ACC112 (cell line): ENCODE data around the gene TGM2.

Experiments
- H2AFZ ChIP-seq: fragments of 200-600 bp; sonication (generic); one replicate; pipeline ENCODE4 v1.6.0; 2017; ENCODE audit warnings: antibody characterized with exemption, low read length; ENCODE audit not compliant: unreplicated experiment
- H3K27ac ChIP-seq: fragments of 200-600 bp; sonication (generic); 2 replicates; pipeline ENCODE4 v1.5.1; 2014; ENCODE audit warnings: low read depth, mild to moderate bottlenecking, antibody characterized with exemption, low read length, moderate library complexity
- H3K27me3 ChIP-seq: fragments of 200-600 bp; sonication (generic); 2 replicates; pipeline ENCODE4 v1.6.1; 2014; ENCODE audit warnings: mild to moderate bottlenecking, antibody characterized with exemption, low read length, moderate library complexity, mixed read lengths; ENCODE audit not compliant: insufficient read depth
- H3K36me3 ChIP-seq: fragments of 200-600 bp; sonication (generic); 2 replicates; pipeline ENCODE4 v1.6.1; 2016; ENCODE audit warnings: mild to moderate bottlenecking, antibody characterized with exemption, low read length, moderate library complexity, mixed read lengths; ENCODE audit not compliant: insufficient read depth
- H3K4me1 ChIP-seq: fragments of 200-600 bp; sonication (generic); one replicate; pipeline ENCODE4 v1.6.1; 2016; ENCODE audit warnings: low read length, mixed read lengths; ENCODE audit not compliant: insufficient read depth, unreplicated experiment, control insufficient read depth
- H3K4me3 ChIP-seq: fragments of 200-600 bp; sonication (generic); 2 replicates; pipeline ENCODE4 v1.5.1; 2014; ENCODE audit warnings: mild to moderate bottlenecking, low read depth, low read length
- H3K79me2 ChIP-seq: fragments of 200-600 bp; sonication (generic); one replicate; pipeline ENCODE4 v1.6.0; 2016; ENCODE audit warnings: low read length; ENCODE audit not compliant: control insufficient read depth, unreplicated experiment, insufficient read depth

Gene TGM2

DNA sequence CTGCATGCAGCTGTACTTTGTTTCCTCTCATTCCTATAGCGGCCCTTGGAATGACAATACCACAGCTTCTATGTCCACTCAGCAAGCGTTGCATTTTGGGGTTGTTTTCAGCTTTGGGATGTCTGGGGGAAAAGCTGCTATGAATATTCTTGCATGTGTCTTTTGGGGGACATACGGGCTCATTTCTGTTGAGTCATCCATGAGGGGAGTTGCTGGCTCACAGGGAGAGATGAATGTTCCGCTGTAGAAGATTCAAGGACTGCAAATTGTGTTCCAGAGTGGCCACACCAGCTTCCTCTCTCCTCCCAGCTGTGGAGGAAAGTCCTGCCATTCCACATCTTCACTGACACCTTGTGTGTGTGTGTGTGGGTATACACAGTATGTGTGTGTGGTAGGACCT is 43.3 kb downstream of the TGM2 start:
- Histone ChIP-seq H3K4me3 (no peak overlapping the region), H3K79me2 (no peaks in the 10 kb centered on the region), H3K27ac (no peak overlapping the region), H2AFZ (no peak overlapping the region), H3K27me3 (no peaks in the 10 kb centered on the region), H3K36me3 (no peaks in the 10 kb centered on the region), H3K4me1 (peaks cover 39% of the 10 kb centered on the region)

DNA sequence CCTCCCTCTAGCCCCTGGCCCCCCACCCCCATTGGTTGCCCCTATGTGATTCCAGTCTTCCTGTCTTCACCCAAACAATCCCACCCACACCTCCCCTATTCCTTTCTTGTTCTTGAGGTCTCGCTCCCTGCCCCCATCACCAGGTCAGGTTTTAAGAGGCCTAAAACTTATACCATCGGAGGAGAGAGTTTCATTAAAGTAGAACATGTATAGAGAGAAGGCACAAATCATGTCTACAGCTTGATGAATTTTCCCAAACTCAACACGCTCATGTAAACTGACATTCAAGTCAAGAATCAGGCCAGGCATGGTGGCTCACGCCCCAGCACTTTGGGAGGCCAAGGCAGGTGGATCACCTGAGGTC is 44.5 kb downstream of the TGM2 start:
- Histone ChIP-seq H3K27ac (no peak overlapping the region), H3K27me3 (no peaks in the 10 kb centered on the region), H3K4me1 (peaks cover 27% of the 10 kb centered on the region), H3K4me3 (no peak overlapping the region), H2AFZ (no peak overlapping the region), H3K36me3 (no peaks in the 10 kb centered on the region), H3K79me2 (no peaks in the 10 kb centered on the region)

DNA sequence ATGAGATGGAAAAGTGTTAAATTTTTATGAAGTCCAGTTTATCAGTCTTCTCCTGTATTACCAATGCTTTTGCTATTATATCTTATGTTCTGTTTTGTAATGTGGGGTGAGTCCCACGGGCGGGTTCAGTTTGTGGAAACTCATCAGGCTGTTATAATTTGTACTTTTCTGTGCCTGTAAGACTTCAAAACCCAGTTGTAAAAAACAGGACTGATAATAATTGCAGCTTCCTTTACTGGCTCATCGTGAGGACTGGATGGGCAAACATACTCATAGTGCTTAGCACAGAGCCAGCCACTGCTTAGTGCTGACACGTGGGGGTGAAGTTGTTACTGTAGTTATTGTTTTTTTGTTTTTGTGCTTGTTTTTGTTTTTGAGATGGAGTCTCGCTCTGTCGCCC is 45.6 kb downstream of the TGM2 start:
- Histone ChIP-seq H3K4me1 (peaks cover 20% of the 10 kb centered on the region), H2AFZ (no peak overlapping the region), H3K36me3 (no peaks in the 10 kb centered on the region), H3K4me3 (no peak overlapping the region), H3K79me2 (no peaks in the 10 kb centered on the region), H3K27me3 (no peaks in the 10 kb centered on the region), H3K27ac (no peak overlapping the region)

DNA sequence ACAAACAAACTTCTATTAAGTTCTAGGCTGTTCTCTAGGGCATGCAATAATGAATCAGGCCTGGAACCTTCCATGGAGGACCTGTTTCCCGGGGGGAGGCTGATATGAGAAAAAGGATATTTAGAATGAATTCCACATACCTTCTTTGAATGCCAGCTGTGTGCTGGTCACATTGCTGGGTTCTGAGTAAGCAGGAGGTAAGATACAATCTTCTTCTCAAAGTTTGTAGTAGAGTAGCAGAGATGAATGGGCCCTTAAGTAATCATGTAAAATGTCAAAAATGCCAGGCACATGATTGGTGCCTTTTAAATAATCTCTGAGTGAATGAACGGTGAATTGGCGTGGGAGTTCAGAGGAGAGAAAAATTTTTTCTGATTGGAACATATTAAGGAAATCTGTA is 47.4 kb downstream of the TGM2 start:
- H3K4me3 ChIP-seq, result no peak overlapping the region
- peaks cover 22% of the 10 kb centered on the region for H3K4me1 ChIP-seq
- H3K27ac ChIP-seq, result peak overlapping the region; percentile 48
- no peak overlapping the region for H2AFZ ChIP-seq
- no peaks in the 10 kb centered on the region for H3K36me3 ChIP-seq
- no peaks in the 10 kb centered on the region for H3K79me2 ChIP-seq
- H3K27me3 ChIP-seq, result no peaks in the 10 kb centered on the region

DNA sequence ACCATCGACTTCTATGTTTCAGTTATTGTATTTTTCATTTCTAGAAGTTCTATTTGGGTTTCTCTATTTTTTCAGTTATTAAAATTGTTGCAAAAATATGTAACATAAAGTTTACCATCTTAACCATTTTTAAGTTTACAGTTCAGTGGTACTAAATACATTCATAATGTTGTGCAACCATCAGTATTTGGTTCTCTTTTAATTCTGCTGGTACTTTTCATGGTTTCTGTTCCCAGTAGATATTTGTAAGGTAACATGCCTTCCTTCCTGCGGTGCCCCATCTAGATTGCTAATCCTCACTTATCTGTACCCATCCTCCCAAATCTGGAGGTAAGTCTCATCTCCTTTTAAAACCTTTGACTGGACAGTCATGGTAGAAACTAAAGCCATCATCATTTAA is 47.9 kb downstream of the TGM2 start:
- Histone ChIP-seq H3K27ac (peak overlapping the region; percentile 48), H3K79me2 (no peaks in the 10 kb centered on the region), H3K4me3 (no peak overlapping the region), H3K4me1 (peaks cover 22% of the 10 kb centered on the region), H2AFZ (no peak overlapping the region), H3K36me3 (no peaks in the 10 kb centered on the region), H3K27me3 (no peaks in the 10 kb centered on the region)

DNA sequence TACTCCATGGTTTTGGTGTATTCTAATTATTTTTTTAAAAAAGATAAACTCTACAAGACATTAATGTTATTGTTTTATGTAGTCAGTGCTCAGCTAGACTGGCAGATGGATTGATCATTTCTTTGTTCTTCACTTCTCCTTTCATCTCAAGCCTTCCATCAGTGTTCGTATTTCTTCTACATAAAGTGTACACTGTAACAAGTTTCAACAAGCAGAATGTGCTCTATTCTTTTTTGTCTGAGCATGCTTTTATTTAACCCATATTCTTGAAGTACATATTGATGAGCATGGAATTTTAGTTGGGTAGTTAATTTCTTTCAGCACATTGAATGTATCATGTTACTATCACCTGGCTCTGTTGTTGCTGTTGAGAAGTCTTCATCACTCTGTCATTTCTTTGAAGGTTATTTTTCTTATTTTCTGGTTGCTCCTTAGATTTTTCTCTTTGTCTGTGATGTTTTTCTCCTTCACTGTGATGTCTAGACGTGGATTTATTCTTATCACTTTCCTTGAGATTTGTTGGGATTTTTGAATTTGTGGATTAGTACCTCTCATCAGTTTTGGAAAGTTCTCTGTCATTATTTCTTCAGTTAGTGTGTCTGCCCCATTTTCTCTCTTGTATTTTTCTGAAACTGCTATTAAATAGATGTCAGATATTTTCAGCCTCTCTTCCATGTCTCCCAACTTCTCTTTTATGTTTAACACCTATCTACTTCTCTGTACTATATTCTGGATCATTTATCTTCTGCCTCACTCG is 48.5 kb downstream of the TGM2 start:
- Histone ChIP-seq H3K79me2 (no peaks in the 10 kb centered on the region), H3K4me1 (peaks cover 22% of the 10 kb centered on the region), H3K4me3 (no peak overlapping the region), H3K36me3 (no peaks in the 10 kb centered on the region), H3K27ac (no peak overlapping the region; the same call in 1 of the 2 replicates), H3K27me3 (no peaks in the 10 kb centered on the region), H2AFZ (no peak overlapping the region)

DNA sequence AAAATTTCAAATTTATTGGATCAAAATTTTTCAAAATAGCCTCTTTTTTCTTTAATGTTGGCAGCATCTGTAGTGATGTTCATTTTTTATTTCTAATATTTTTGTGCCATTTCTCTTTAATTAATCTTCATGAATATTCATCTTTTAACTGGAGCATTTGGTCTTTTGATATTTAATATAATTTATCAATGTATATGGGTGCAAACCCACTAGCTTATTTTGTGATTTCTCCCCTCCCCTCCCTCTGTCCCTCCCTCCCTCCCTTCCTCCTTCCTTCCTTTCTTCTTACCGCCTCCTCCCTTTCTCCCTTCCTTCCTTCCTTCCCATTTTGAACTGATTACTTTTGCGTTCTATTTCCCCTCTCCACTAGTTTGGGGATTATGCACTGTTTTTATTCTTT is 49.2 kb downstream of the TGM2 start:
- Histone ChIP-seq H2AFZ (no peak overlapping the region), H3K27ac (no peak overlapping the region), H3K27me3 (no peaks in the 10 kb centered on the region), H3K79me2 (no peaks in the 10 kb centered on the region), H3K4me1 (peaks cover 23% of the 10 kb centered on the region), H3K4me3 (no peak overlapping the region), H3K36me3 (no peaks in the 10 kb centered on the region)

DNA sequence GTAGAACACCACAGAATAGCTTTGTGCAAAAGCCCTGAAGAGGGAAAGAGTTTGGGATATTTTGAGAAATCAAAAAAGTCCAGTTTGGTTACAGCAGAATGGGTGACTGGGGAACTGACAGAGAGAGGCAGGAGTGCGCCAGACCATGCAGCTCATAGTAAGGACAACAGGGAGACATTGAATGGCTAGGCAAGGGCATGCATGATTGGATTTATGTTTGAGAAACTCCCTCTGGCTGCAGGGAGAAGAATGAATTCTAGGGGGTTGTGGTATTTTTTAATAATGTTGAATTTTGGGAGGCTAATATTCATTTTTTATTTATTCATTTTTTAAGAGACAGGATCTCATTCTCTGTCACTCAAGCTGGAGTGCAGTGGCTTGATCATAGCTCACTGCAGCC is 49.9 kb downstream of the TGM2 start:
- no peak overlapping the region for H3K27ac ChIP-seq
- no peaks in the 10 kb centered on the region for H3K27me3 ChIP-seq
- H3K4me3 ChIP-seq, result no peak overlapping the region
- H3K79me2 ChIP-seq, result no peaks in the 10 kb centered on the region
- no peak overlapping the region for H2AFZ ChIP-seq
- H3K4me1 ChIP-seq, result peaks cover 30% of the 10 kb centered on the region
- no peaks in the 10 kb centered on the region for H3K36me3 ChIP-seq

DNA sequence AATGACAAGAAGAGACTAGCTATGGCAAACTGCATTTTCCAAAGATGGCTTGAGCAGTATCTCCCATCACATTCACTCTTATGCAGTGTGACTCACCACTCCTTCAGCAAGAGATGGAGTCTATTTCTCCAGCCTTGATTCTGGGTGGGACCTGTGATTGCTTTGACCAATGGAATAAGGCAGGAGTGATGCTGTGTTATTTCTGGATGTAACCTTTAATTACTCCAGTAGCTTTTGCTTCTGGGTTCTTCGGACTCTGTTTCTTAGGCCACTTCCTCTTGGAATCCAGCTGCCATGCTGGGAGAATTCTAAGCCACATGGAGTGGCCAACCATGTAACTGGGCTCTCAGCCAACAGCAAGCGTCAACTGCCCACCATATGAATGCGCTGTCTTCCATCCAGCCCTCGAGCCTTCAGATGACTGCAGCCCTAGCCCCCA is 50.7 kb downstream of the TGM2 start:
- Histone ChIP-seq H3K36me3 (no peaks in the 10 kb centered on the region), H2AFZ (no peak overlapping the region), H3K79me2 (no peaks in the 10 kb centered on the region), H3K27me3 (no peaks in the 10 kb centered on the region), H3K4me1 (peaks cover 36% of the 10 kb centered on the region), H3K4me3 (no peak overlapping the region), H3K27ac (no peak overlapping the region)

DNA sequence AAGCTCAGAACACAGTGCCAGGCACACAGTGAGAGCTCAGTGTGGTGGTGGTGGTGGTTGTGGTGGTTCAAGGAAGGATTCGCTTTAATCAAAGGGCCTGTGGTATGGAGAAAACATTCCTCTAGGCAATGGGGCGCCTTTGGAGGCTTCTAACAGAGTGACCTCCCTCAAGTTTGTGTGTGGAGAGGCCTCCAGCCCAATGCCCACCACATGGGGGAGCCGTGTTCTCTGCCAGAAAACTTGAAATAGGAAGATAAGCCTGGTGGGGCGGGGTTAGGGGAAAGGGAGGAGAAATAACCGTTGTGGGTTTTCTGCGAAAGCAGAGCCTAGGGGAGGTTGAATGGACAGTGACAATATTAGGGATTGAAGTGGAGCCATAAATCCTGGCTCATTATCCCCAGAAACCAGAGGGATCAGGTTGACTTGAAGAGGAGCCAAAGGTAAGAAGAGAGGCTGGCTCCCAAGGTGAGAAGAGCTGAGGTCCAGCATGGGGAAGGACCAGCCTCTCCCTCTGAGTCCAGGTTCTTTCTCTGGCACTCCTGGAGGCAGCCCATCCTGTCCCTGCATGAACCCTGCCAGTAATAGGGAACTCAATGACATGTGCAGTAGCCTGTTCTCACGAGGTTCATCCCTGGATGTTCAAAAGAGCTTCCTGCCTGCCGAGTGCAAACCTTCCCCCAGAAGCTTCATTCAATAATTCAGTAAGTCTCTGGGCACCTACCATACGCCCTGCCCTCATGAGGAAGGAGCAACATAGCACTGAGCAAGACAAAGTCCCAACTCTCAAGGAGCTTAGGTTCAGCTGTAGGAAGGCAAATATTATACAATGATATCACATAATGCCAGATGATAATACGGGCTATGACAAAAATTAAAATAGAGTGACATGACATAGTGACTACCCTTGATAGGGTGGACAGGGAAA is 51.4 kb downstream of the TGM2 start:
- Histone ChIP-seq H3K27ac (no peak overlapping the region), H3K79me2 (no peaks in the 10 kb centered on the region), H3K36me3 (no peaks in the 10 kb centered on the region), H2AFZ (no peak overlapping the region), H3K27me3 (no peaks in the 10 kb centered on the region), H3K4me1 (peaks cover 44% of the 10 kb centered on the region), H3K4me3 (no peak overlapping the region)

DNA sequence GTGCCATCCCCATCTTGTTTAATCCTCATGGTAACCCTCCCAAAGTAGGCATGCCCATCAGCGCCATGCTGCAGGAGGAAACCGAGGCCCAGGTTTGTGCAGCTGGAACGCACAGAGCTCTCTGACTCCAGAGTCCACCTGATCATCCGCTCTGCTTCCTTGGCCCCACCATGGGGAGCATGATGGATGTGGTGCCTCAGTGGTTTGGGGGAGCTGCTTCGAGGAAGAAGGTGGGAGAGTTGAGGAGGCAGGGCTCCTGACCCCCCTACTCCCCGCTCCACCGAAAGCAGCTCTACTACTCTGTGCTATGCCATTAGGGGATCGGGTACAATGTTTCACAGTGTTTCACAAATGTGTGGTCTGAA is 52.2 kb downstream of the TGM2 start:
- peaks cover 41% of the 10 kb centered on the region for H3K4me1 ChIP-seq
- H3K4me3 ChIP-seq, result no peak overlapping the region
- no peaks in the 10 kb centered on the region for H3K79me2 ChIP-seq
- H3K27ac ChIP-seq, result no peak overlapping the region
- H3K36me3 ChIP-seq, result no peaks in the 10 kb centered on the region
- no peaks in the 10 kb centered on the region for H3K27me3 ChIP-seq
- no peak overlapping the region for H2AFZ ChIP-seq
